GM12891 (cell line): ENCODE measurements around the gene MICU1.
A peak's percentile ranks its signal among the peaks of the same experiment; 100 is the strongest.

Experiments used
- POLR2A ChIP-seq: IDR thresholded peaks from 2 replicates; pipeline ENCODE4 v1.6.1; 2011; ENCODE audit warnings: low read depth, low read length, control low read depth
- POLR2AphosphoS5 ChIP-seq: IDR thresholded peaks from 2 replicates; pipeline ENCODE4 v1.6.1; 2011; ENCODE audit warnings: low read depth, low read length, control low read depth
- TAF1 ChIP-seq: IDR thresholded peaks from 2 replicates; pipeline ENCODE4 v1.6.1; 2011; ENCODE audit warnings: low read depth, low read length, control low read depth

GRCh38 chr10:72332423-72333111, 293.3 kb downstream of the MICU1 start:
- no peak for TF ChIP-seq POLR2A
- TF ChIP-seq TAF1: no peak
- 0 out of 2 replicates have a peak, but pooled peaks have one; percentile 20 for TF ChIP-seq POLR2AphosphoS5
